Measurements from ENCODE around the gene SLC26A2.

GRCh38 chr5:149993471-149993870 lies 32.9 kb downstream of the SLC26A2 start:
- TF ChIP-seq CTCF (IDR thresholded peaks at IDR 0.05; ENCODE audit: poor library complexity) (no peak), EZH2 (IDR thresholded peaks at IDR 0.05; ENCODE audit: borderline replicate concordance) (no peak), EZH2phosphoT487 (IDR thresholded peaks at IDR 0.05; ENCODE audit: low read depth, severe bottlenecking, unreplicated experiment) (no peak)
